Stimulated activated CD8-positive, alpha-beta memory T cell treated with anti-CD3 and anti-CD28 coated beads, Interleukin-4, amount 100 ng/mL, for 48 hours (primary cell): Measurements from ENCODE around the gene CAPN9.
"Not testable (repeated sequence)": the region's sequence is repeated elsewhere in the genome, so short reads cannot be mapped to it uniquely, and the experiment has no call there.

ENCODE experiments used
- DNase-seq: peaks from one replicate; pipeline ENCODE4 v3.0.0-alpha.2; 2020

Gene CAPN9, protein sequence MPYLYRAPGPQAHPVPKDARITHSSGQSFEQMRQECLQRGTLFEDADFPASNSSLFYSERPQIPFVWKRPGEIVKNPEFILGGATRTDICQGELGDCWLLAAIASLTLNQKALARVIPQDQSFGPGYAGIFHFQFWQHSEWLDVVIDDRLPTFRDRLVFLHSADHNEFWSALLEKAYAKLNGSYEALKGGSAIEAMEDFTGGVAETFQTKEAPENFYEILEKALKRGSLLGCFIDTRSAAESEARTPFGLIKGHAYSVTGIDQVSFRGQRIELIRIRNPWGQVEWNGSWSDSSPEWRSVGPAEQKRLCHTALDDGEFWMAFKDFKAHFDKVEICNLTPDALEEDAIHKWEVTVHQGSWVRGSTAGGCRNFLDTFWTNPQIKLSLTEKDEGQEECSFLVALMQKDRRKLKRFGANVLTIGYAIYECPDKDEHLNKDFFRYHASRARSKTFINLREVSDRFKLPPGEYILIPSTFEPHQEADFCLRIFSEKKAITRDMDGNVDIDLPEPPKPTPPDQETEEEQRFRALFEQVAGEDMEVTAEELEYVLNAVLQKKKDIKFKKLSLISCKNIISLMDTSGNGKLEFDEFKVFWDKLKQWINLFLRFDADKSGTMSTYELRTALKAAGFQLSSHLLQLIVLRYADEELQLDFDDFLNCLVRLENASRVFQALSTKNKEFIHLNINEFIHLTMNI

DNA sequence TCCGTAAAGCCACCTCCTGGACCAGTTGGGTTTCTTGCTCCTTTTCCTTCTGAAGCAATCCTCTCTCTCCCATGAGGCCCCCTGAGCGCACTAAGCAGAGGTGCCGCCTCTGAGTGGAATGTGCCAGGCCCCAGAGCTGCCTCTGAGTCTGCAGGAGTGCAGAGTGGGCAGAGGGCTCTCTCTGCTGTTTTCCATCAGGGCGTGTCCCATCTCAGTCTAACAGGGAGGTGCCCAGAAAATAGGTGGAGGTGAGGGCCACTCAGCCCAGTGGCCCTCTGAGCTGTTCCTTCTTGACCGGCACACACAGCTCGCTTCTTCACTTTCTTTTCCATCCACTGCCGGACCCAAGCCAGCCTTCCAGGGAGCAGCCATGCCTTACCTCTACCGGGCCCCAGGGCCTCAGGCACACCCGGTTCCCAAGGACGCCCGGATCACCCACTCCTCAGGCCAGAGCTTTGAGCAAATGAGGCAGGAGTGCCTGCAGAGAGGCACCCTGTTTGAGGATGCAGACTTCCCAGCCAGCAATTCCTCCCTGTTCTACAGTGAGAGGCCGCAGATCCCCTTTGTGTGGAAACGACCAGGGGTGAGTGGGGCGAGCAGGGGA lies at the start of gene CAPN9:
CAPN9 (plus strand) TSS at position 262 of the 604 bp plus-strand sequence; CDS start at position 371, 109 bp downstream.
- no peak for DNase-seq

DNA sequence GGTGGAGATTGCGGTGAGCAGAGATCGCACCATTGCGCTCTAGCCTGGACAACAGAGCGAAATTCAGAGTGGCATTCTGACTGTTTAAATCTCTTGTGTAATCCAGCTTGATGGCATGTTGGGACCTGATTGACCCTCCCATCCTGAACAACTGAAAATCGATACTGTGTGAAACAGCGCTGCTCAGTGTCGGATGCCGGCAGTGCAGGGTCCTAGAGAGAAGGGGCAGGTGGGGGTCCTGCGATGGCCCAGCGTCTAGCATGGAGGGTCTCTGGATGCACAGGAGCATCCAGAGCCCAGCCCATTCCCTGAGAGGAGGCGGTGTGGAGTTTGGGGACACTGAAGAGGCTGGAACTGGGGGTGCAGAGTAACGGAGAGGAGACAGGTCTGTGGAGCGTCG lies 49.1 kb upstream of the CAPN9 start:
- no peak for DNase-seq

DNA sequence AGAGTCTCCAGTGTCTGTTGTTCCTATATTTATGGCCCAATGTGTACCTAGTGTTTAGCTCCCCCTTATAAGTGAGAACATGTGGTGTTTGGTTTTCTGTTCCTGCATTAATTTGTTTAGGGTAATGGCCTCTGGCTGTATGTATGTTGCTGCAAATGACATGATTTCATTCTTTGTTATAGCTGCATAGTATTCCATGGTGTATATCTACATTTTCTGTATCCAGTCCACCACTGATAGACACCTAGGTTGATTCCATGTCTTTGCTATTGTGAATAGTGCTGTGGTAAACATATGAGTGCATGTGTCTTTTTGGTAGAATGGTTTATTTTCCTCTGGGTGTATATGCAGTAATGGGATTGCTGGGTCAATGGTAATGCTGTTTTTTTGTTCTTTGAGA lies 48.2 kb upstream of the CAPN9 start:
- DNase-seq: not testable (repeated sequence)

DNA sequence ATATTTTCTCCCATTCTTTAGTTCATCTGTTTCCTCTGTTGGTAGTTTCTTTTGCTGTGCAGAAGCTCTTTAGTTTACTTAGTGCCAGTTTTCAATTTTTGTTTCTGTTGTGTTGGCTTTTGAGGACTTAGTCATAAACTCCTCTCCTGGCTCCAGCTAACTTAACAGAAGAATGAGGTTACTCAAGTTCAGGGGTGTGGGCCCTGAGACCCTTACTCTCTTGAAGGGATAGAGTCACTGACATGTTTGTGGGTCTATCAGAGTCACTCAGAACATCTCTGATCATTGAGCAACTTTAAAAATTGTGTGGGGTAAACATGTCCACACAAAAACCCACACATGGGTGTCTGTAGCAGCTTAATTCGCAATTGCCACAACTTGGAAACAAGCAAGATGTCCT lies 47.5 kb upstream of the CAPN9 start:
- no peak for DNase-seq

DNA sequence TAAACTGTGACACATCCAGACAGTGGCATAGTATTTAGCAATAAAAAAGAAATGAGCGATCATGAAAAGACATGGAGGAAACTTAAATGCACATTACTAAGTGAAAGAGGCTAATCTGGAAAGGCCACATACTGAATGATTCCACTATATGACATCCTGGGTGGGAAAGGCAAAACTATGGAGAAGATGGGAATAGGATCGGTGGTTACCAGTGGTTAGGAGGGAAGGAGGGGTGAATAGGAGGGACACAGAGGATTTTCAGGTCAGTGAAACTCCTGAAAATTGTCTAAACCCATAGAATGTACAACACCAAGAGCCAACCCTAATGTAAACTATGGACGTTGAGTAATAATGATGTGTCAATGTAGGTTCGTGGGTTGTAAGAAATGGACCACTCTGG lies 47.1 kb upstream of the CAPN9 start:
- no peak for DNase-seq

DNA sequence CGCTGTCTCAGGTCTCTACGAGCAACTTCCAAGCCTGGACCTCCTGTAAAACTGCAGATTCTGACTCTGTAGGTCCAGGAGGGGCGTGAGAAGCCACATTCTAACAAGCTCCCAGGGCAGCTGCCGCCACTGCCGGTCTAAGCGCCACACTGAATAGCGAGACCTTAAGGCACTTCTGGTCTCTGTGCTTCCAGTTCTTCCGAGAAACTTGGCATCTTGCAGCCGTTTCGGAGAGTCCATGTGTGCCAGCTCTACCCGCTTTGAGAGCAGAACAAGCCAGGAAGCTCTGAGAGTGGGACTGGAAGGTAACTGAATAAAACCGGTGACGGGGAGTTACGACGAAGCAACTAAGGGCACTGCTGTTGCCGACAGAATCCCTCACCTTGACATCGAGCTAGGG lies 45.8 kb upstream of the CAPN9 start:
- no peak for DNase-seq

DNA sequence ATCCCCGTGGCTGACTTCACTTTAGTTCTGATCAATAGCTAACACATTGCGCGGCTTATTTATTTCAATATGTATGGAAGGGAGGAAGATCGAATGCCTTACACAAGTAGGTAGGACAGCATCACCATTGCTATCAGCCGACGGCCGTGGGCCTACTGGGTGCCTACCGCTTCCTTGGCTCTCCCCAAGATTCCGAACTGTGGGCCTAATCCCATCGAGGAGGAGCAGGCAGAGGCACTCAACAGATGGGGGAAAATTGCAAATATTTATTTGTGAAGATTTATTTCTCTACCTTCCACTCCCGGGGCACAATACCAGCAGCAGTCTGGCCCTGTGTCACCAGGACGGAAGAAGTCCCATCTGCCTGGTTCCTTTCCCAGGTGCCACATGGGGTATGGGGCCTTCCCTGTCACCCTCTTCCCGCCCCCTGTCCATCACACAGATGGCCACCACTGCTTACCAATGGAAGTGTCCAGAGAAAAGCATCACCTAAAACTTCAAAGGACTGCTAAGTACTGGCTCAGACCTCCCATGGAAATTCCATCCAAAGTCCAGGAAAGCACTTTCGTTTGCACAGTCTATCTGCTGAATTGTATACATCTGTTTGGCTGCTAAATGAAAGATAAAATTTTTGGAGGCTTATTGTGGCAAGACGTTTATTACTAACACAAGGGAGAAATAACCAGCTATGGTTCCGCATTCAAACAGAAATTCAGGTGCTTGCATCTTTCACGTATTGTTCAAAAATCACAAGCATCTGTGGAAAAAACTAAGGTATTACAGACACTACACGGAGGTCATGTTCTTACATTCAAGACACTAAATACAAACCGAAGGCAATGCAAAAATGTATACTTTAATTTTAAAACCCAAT lies 45.1 kb upstream of the CAPN9 start:
- no peak for DNase-seq

DNA sequence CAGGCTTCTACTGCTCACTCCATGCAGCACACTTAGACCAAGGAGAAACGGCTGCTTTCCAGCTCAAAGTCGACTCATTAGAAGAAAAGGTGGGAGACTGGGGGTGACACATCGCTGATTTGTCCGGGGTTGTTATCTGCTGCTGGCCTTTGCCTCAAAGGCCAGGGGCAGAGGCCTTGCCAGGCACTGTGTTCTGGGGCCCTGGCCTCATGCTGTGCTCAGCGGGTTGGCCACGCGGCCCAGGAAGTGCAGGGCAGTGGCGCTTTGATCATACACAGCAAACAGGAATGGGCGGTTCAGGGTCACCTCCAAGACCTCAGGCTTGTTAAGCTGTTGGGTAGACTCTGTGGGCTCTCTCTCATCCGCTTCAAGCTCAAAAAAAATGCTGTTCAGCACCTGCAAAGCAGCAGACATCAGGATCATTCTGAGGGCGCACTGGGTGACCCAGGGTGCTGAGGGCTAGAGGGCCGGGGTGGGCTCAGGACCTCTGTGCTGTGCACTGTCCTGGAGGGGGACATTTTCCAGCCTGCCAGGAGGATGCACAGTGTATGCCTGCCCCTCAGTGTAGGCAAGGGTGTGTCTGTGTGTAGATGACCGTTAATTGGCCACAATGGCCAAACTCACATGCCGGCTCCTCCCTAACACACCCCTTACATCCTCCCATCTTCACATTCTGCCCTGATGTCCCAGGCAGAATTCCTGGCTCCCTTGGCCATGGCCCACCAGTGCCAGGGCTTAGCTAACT lies 44.1 kb upstream of the CAPN9 start:
- no peak for DNase-seq

DNA sequence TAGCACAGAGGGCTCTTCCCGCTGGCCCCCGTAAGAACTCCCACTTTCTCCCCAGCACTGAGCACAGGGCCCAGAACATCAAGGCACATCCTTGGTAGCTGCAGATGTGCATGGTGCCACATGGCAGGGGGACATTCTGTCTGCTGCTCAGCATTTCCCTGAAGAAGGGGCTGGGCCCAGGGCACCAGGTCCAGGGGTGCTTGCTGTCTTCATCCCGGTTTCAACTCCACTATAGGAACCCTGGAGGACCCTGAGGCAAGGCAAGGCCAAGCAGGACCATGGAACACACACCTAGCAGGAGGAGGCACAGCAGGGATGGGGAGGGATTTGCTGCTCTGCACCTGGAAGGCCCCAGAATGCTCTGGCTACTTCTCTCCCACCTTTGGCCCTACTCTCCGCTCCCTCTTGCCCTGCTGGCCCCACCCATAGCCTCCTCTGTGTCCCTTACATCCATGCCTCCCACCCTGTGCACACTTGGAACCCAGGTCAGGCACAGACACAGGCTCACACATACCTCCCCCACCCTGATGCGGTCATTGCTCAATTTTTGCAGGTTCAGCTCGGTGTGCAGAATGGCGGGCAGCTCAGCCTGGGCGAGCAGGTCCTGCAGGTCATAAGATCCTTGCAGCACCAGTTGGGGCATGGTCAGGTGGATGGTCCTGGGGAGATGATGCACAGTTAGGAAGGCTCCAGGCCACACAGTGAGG lies 43.4 kb upstream of the CAPN9 start:
- DNase-seq: no peak

DNA sequence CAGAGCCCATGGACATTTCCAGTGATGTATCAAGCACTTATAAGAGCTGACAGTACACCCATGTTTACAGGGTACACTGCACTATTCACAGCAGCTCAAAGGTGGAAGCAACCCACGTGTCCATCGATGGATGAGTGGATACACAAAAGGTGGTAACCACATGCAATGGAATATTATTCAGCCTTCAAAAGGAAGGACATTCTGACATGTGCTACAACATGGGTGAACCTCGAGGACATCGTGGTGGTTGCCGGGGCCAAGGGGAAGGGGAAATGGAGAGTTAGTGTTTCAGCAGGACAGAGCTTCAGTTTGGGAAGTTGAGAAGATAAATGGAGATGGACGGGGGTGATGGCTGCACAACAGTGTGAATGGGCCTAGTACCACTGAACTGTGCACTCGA lies 42.4 kb upstream of the CAPN9 start:
- DNase-seq: no peak

DNA sequence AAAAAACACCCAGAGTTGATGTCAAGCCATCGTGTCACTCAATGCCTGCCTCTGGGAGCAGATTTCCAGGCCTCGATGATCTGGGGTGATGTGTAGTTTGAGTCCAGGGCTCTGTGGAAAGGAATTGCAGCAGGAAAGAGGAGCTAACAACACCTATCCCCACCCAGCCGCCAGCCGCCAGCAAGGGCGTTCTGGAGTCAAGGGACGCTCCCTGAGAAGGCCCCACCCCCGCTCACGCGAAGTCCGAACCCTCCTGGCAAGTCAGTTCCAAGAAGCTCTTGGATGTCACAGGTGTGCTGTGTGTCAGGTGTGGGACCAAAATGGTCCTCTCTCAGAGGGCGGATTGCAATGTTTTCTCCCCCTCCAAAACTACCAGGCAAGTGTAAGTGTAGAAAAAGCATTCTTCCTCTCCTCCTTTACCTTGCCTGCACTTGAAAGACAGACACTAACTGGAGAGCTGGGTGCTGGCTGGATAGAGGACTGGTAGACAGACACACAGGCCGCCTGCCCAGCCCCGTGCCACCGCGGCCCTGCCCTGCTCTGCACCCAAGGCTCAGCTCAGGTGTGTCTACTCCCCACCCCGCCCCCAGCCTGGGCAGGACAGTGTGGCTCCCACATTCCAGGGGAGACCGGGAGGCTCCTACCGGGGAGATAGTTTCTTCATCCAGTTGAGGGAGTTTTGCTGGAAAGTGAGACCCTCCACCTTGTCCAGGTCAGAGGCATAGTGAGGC lies 41.7 kb upstream of the CAPN9 start:
- no peak for DNase-seq

DNA sequence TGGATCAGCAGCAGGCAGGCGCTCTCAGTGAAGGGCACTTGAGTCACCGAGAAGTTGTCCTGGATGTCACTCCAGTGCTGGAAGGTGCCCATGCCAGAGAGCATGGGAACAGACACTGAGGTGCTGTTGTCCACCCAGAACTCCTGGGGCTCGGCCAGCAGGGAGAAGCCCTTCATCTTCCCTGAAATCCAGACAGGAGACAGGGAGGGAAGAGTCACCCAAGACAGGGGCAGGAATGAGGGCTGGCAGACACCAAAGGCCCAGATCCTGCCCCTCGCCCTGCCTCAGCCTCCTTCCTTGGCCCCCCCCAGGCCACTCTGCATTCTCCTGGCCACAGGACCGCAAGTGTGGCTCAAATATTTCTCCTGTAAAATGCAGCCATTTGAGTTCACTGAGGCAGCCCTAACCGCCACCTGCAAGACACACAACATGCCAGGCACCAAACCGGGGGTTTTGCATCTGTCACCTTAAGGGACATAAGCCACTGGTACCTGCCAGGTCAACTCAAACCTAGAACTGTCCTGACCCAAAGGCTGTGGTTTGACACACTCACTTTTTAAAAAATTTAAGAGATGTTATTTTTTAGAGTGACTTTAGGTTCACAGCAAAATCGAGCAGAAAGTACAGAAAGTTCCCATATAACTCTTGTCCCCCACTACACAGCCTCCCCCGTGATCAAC lies 41.0 kb upstream of the CAPN9 start:
- DNase-seq: no peak

DNA sequence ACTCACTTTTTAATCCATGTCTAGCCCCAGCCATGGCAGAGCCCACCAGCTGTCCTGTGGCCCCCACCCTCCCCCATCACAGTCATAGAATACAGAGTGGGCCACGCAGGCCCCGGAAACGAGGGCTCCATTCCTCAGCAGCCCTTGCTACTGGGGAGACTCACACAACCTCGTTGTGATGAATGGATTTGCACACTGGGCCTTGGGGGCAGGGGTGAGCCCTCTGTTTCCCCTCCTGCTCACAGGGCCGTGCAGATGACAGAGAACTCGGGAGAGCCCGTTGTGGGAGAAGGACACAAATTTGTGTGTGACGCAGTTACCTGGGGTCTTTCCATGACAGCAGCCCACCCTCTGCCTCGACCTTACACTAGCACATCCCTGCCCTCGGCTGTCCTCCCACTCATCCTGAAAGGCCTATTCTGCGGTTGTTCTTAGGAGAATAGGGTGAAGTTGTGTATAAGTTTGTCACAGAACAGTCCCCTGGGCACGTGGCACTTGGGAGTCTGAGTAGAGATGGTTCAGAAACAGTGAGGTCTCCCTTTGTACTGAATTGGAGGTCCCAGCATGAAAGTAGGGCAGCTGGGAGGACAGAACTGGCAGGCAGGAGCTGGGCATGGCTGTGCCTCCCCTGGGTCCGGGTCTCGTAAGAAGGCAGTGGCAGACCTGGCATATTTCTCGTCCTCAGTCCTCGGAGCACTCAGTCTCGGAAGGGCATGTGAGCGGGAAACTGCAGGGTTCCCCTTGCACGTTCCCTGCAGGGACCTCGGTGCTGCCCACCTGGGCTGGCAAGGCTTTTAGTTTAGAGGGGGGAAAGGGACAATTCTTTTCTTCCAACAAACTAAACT lies 40.1 kb upstream of the CAPN9 start:
- DNase-seq: no peak

DNA sequence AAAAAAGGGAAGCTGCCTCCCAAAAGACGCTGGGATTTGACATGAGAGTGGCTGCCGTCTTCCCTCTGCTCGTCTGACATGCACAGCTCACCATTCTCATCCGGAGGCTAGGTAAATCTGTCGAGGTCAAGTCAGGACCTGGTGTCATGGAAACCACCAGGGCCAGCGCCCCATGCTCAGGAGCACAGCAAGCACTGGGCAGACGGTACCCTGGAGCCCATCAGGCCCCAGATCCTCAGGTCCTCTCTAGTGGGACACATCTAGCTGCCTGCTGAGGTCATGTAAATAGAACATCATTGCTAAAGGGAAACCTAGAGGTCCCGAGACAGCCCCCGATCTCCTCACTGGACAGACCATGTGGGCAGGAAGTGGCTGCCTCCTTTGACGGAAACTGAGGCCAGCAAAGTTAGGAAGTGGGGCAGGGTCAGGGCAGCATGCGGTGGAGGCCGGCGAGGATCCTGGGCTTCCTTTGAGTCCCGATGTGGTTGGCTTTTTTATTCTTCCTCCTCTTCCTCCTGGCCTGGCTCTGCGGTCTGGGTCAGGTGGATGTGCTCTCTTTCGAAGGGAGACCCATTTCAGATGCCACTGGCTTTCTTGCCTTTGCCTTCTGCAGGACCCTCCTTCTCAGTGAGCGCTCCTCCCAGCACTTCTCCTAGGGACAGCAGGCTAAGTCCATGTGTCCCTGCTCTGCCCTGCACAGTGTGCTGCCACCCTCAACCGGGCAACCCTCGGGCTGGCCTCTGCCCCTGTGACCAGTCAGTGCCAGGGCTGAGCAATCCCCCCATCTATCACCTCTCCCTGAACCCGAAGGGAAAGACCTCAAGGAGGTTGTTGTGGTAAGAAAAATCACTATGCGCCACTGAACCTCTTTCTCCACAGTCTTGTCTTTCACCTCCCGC lies 39.2 kb upstream of the CAPN9 start:
- DNase-seq: no peak

DNA sequence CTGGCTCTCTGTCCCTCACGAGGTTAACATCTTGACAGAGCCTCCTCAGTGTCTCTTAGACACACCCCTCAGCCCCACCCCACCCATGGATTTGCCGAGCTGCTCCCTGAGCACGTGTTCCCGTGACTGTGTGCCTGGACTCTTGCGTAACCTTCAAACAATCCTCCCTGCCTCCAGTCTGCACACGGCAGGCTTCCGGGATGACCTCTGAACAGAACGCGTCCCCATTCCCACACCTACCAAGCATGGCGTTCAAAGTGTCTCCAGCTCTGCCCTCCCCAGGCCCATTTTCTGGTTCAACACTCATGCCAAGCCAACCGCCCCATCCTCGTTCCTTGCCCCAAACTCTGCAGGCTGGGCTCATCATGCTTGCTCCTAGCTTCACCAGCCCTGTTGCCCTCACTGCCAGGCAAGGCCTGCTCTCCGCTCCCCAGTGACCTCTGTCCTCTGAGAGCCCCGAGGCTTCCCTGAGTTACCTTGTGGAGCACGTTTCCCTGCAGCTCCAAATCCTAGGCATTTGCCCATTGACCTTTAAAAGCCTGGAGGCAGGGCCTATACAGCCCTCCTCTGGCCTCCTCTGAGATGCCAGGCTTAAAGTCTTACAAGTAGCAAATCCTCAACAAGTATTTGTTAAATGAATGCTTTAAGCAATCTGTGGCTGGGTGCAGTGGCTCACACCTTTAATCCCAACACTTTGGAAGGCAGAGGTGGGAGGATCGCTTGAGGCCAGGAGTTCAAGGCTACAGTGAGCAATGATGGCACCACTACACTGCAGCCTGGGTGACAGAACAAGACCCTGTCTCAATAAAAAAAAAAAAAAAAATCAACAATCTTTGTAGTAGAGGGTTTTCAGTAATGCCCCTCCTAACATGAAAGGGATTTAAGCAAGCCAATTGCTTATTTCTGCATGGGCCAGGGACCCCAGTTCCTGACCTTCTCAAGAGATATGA lies 38.3 kb upstream of the CAPN9 start:
- no peak for DNase-seq

DNA sequence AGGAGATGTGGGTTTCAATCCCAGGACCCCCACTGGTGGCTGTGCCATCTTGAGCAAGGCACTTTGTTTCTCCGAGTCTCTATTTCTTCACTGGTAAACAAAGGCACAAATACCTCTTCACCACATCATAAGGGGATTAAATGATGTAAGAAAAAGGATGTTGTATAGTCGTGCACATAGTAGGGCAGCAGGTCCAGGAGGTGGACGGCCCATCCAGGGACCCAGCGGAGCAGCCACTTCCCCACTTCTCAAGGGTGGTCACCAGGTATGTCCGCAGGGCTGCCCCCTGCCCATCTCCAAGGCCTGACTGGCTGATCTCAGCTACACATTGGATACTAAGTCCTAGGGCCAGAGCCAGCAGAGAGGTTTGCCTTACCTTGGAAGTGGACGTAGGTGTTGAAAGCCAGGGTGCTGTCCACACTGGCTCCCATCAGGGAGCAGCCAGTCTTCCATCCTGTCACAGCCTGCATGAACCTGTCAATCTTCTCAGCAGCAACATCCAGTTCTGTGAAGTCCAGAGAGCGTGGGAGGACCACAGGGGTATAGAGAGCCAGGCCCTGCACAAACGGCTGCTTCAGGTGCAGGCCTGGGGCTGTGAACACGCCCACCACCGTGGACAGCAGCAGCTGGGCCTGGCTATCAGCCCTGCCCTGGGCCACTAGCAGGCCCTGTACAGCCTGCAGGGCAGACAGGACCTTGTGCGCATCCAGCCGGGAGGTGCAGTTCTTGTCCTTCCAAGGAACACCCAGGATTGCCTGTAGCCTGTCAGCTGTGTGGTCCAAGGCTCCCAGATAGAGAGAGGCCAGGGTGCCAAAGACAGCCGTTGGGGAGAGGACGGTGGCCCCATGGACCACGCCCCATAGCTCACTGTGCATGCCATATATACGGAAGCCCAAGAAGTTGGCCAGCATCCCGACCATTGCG lies 37.3 kb upstream of the CAPN9 start:
- no peak for DNase-seq
